Activated gamma-delta T cell treated with Interleukin-2 at 50 U/mL for 16 hours (primary cell): ENCODE measurements around the gene CENPH.
"Not testable (repeated sequence)": the region's sequence is repeated elsewhere in the genome, so short reads cannot be mapped to it uniquely, and the experiment has no call there.

ENCODE experiments used
- DNase-seq: peaks from one replicate; pipeline ENCODE4 v3.0.0-alpha.2; 2020

CENPH gene

GRCh38 chr5:69255940-69256339, 66.6 kb downstream of the CENPH start:
- DNase-seq, result not testable (repeated sequence)

GRCh38 chr5:69257577-69257976, 68.2 kb downstream of the CENPH start:
- DNase-seq, result no peak
